ENCODE data around the gene FOXG1.

FOXG1 gene

GRCh38 chr14:28777471-28778137 is 11.0 kb downstream of the FOXG1 start:
- DNase-seq: no peak

- no peak for DNase-seq
These were observed 11.8 kb downstream of the FOXG1 start for GRCh38 chr14:28778138-28779117.

GRCh38 chr14:28779456-28779855 is 12.9 kb downstream of the FOXG1 start:
- DNase-seq: no peak

GRCh38 chr14:28780843-28781820 is 14.5 kb downstream of the FOXG1 start:
- DNase-seq: no peak

- no peak for DNase-seq
These were observed 15.7 kb downstream of the FOXG1 start for GRCh38 chr14:28782301-28782700.

- DNase-seq: no peak
These were observed 17.1 kb downstream of the FOXG1 start for GRCh38 chr14:28783664-28784063.

- no peak for DNase-seq
These were observed 17.8 kb downstream of the FOXG1 start for GRCh38 chr14:28784096-28785048.

GRCh38 chr14:28785096-28785952 is 18.7 kb downstream of the FOXG1 start:
- DNase-seq: no peak

- DNase-seq: no peak
These were observed 40.9 kb downstream of the FOXG1 start for GRCh38 chr14:28807518-28807917.

GRCh38 chr14:28813810-28814209 is 47.2 kb downstream of the FOXG1 start:
- DNase-seq: no peak
